Cerebellar cortex (tissue), 1 donor: ENCODE results near the gene AVPR2.

Experiments
- DNase-seq: peaks from one replicate; pipeline ENCODE4 v3.0.0-alpha.2; 2015; ENCODE audit warnings: low spot score

The AVPR2 gene

DNA sequence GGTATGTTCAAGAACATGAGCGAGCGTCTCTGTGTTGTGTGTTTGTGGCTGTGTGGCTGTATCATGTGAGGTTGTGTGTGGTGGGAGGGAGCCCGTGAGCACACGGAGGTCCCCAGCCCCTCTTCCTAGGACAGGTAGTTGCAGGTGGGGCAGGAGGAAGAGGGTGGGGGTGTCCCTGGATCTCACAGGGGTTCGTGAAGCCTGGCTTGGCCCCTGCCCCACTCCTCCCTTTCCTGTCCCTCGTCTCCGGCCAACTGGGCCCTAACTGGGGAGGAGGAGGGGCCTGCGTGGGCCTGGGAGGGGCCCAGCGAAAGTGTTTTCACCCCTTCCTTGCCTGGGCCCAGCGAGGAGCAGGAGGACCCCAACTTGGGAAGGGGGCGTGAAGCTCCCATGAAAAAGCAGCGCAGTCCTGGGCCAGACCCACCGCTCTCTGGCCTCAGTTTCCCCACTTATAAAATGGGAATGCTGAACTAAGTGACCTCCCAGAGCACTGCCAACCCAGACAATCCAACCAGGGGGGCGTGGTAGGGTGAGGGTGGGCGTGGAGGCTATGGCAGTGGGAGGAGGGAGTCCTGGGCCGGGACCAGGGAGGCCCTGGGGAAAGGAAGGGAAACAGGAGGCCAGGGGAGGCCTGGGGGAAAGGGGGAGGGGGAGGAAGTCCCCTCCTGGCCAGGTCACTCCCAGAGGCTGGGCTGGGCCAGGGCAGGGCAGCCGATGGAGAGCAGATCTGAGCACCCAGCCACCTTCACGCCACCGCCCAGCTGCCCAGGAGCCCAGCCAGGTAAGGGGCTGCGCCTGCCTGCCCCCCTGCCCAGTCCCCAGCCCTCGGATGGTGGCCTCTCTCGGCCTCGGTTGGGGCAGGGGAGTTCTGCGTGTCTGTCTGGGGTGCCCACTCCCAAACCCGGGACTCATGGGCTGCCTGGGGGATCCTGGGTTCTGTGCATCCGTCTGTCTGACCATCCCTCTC lies at the start of gene AVPR2:
TSS of gene AVPR2 (plus strand) at position 683 of the 967 bp plus-strand sequence. CDS start 473 bp downstream, outside the sequence.
- DNase-seq = no peak

DNA sequence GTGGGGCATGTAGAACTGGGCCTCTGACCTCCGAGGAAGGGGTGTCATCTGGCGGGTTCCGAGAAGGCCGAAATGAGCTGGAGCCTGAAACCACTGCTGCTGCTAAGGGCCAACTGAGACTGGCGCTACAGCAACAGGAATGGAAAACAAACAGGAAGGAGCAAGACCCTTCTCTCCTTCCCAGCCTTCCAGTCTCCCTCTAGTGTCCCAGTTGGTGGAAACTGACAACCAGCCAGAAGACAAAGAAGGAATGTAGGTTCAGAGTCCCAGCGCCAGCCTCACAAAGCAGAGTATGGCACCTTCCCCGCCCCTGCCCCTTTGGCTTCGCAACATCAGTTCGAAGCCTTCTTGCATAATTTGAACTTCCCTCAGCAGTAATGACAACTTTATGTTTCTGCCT lies 49.8 kb upstream of the AVPR2 start:
- no peak for DNase-seq

GRCh38 chrX:153857348-153857903 lies 47.0 kb upstream of the AVPR2 start:
- DNase-seq = no peak

- DNase-seq = no peak
Observed at GRCh38 chrX:153861151-153861550, 43.3 kb upstream of the AVPR2 start.

DNA sequence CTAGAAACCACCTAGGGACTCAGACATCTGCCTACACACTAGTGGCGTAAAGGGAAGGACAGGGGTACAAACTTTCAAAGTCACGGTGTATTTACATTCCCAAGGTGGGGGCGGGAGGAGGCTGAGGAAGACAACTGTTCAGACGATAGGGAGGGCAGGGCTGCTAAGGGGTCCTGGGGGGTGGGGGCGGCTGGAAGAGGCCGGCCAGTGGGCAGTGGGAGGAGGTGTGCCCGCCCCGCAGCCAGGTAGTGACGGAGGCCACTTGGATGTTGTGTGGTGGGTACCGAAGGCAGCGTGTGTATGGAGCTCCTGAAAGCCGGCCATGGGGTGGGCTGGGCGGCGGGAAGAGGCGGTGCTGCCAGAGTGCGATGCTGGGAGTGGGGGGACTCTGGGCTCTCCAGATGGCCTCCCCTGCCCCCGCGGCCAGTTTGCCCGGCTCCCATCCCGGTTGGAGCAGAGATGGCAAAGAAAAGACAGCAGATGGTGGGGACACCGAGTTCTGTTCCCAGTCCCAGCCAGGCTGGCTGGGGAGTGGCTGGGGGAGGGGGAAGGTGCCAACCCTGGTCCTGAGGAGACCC lies 42.7 kb upstream of the AVPR2 start:
- peak; percentile 80 for DNase-seq

- DNase-seq = peak; percentile 62
Observed at GRCh38 chrX:153862369-153863250, 41.9 kb upstream of the AVPR2 start.

- DNase-seq = no peak
Observed at GRCh38 chrX:153863251-153863991, 41.1 kb upstream of the AVPR2 start.

DNA sequence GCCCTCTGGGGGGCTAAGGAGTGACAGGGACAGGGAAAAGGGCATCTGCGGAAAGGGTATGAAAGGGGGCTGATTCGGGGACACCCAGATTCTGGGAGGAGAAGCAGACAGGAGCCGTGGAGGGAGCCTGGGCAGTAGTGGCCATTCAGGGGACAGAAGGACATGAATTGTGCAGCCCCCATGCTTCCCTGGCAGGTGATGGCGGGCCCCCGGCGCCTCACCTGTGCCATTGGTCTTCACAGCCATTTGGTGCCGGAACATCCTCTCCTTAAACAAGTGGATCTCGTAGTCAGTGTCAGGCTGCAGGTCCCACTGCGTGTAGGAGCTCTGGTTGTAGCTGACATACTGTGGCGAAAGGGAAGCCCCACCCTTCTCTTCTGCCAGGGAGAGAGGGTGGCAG lies 40.4 kb upstream of the AVPR2 start:
- no peak for DNase-seq

- DNase-seq = no peak
Observed at GRCh38 chrX:153864561-153865320, 39.7 kb upstream of the AVPR2 start.

DNA sequence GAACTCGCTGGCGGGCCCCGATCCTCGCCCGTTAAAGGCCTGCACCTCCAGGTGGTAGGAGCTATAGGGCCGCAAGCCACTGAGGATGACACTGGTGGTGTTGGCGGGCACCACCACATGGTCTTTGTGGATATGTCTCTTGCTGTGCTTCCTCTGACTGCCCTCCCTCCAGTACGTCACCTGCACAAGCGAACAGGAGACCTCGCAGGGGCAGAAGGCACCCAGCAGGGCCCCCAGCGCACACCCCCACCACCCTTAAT lies 39.2 kb upstream of the AVPR2 start:
- no peak for DNase-seq

DNA sequence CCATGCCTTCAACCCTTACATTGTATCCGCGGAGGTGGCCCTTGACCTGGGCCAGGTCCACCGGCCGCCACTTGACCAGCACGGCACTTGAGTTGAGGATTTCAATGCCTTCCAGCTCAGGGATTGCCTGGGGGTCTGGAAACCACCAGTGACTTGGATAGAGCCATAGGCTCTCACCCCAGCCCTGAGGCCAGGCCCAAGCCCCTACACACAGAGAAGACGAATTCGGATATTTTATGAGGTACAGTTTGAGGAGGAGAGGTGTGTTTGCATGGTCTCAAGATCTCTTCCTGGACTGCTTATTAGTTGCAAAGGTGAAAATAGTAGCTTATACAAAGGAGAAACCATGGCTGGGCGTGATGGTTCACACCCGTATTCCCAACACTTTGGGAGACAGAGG lies 38.8 kb upstream of the AVPR2 start:
- DNase-seq = no peak

GRCh38 chrX:153866302-153867019 lies 38.0 kb upstream of the AVPR2 start:
- peak; percentile 56 for DNase-seq

DNA sequence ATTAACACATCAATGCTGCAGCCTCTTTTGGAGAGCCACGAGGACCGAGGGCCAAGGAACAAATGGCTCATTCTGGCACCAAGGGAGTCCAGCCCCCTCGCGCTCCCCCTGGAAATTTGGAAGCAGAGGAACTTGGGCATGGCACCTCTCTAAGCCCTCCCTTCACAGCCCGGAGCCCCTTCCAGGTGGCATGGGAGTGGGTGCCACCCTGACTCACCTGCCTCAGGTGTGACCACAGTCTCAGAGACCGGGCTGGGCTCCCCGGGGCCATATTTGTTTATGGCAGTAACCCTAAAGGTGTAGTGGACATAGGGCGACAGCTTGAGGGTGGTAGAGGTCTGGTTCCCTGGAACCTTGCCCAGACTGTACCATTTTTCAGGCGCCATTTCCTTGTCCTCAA lies 37.3 kb upstream of the AVPR2 start:
- no peak for DNase-seq

DNA sequence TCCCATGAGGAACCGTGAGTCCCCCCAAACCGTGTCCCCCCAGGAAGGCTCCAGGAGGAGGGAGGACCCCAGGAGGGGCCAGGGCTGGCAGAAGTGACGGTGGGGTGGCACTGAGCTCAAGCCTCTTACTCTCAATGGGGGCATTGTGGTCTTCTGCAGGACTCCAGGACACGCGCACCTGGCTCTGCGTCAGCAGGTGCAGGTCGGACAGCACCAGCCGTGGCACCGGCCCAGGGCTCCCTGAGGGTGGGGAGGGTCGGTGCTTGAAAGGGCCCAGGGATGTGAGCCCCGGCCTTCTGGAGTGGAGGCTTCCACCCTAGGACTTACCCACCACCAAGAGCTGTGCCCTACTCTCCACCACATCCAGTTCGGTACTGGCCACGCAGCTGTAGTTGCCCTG lies 36.8 kb upstream of the AVPR2 start:
- no peak for DNase-seq

DNA sequence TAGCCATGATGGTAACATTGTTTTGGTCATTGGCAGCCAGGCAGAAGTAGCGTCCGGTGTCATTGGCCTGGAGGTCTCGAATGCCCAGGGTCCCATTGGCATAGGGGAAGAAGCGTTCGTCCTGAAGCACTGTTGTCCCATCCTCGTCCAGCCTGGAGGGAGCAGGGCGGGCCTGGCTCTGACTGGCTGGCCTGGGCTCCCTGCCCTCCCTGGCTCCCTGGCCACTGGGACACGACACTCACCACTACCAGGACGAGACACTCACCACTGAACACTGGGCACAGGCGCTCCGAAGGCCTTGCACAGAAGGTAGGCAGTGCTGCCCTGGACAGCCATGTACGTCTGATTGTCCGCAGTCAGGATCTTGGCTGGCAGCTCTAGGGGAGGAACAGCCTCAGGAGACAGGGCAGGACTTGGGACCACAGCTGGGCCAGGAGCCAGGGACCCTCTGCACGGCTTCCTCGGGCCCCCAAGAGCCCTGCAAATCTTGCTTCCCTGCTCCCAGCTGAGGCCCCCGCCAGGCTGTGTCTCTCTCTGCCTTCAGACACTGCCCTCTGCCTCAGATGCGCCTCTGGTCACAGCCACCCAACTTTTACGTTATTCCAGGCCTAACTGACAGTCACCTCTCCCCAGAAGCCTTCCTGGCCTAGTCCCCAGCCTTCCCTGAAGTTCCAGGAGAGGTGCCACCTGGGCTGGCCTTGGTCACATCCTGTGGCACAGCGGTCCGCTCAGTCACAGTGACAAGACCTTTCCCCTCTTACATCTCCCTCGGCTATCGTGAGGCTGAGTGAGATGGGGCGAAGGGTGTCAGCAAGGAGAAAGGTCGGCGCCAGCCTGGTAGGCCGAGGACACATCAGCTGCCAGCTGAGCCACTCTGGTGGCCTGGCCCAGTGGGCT lies 35.6 kb upstream of the AVPR2 start:
- no peak for DNase-seq

- DNase-seq = no peak
Observed at GRCh38 chrX:153869473-153870287, 34.8 kb upstream of the AVPR2 start.

DNA sequence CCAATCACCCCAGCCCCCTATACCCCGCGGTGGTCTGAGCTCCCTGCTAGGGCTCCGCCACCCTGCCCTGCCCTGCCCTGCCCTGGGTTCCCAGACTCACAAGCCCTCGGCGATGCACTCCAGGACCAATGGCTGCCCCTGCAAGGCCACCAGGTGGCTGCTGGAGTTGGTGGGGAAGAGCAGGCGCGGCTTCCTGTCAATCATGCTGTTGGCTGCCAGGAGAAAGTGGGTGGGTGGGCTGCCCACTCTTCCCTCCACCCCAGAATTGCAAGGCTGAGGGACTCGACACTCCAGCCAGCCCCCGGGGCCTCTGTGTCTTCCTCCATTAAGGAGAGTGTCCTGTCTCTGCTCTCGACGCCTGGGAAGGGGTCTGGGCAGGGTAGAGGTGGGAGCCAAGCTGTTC lies 34.2 kb upstream of the AVPR2 start:
- no peak for DNase-seq

GRCh38 chrX:153870791-153871360 lies 33.6 kb upstream of the AVPR2 start:
- no peak for DNase-seq
